SKM-1 treated with dmso at 0.1 percent for 144 hours (cell line): Measurements from ENCODE around the gene CRISP2.
A peak's percentile ranks its signal among the peaks of the same experiment; 100 is the strongest.
"Not testable (repeated sequence)": the region's sequence is repeated elsewhere in the genome, so short reads cannot be mapped to it uniquely, and the experiment has no call there.

ENCODE experiments used
- DNase-seq: peaks from one replicate; lab custom pipeline; 2025; ENCODE audit not compliant: unreplicated experiment; lab: John Stamatoyannopoulos, UW

CRISP2 gene

GRCh38 chr6:49713346-49713745, at the start of gene CRISP2:
Gene CRISP2, minus strand, starts transcription at chr6:49713543. Its CDS starts 4,347 bp downstream, at chr6:49709196.
- DNase-seq = no peak

GRCh38 chr6:49744259-49744658, 30.9 kb upstream of the CRISP2 start, which contains the start of gene CRISP3:
Gene CRISP3, minus strand, starts transcription at chr6:49744388. Its CDS starts 21 bp downstream, at chr6:49744367.
- peak; percentile 8 for DNase-seq

- DNase-seq = no peak
Observed at GRCh38 chr6:49743429-49743828, 30.1 kb upstream of the CRISP2 start.

- no peak for DNase-seq
Observed at GRCh38 chr6:49739423-49739822, 26.1 kb upstream of the CRISP2 start.

- DNase-seq = no peak
Observed at GRCh38 chr6:49736017-49736508, 22.7 kb upstream of the CRISP2 start.

GRCh38 chr6:49733680-49734079, 20.3 kb upstream of the CRISP2 start:
- DNase-seq = no peak

- no peak for DNase-seq
Observed at GRCh38 chr6:49732781-49733180, 19.4 kb upstream of the CRISP2 start.

GRCh38 chr6:49730251-49730650, 16.9 kb upstream of the CRISP2 start:
- peak; percentile 35 for DNase-seq

- DNase-seq = not testable (repeated sequence)
Observed at GRCh38 chr6:49723917-49724316, 10.6 kb upstream of the CRISP2 start.

GRCh38 chr6:49721297-49721696, 8.0 kb upstream of the CRISP2 start:
- DNase-seq = no peak

- no peak for DNase-seq
Observed at GRCh38 chr6:49720372-49720771, 7.0 kb upstream of the CRISP2 start.

- DNase-seq = no peak
Observed at GRCh38 chr6:49698478-49698877, 14.9 kb downstream of the CRISP2 start.

- no peak for DNase-seq
Observed at GRCh38 chr6:49693512-49693911, 19.8 kb downstream of the CRISP2 start.

- DNase-seq = no peak
Observed at GRCh38 chr6:49692534-49692933, 20.8 kb downstream of the CRISP2 start.

GRCh38 chr6:49676671-49677281, 36.6 kb downstream of the CRISP2 start:
- DNase-seq = no peak

- no peak for DNase-seq
Observed at GRCh38 chr6:49675816-49676215, 37.5 kb downstream of the CRISP2 start.

GRCh38 chr6:49668083-49668511, 45.2 kb downstream of the CRISP2 start:
- no peak for DNase-seq

GRCh38 chr6:49666930-49667757, 46.2 kb downstream of the CRISP2 start:
- no peak for DNase-seq

GRCh38 chr6:49666480-49666879, 46.9 kb downstream of the CRISP2 start:
- DNase-seq = no peak

- DNase-seq = no peak
Observed at GRCh38 chr6:49664817-49665216, 48.5 kb downstream of the CRISP2 start.

- DNase-seq = not testable (repeated sequence)
Observed at GRCh38 chr6:49664054-49664453, 49.3 kb downstream of the CRISP2 start.

GRCh38 chr6:49662892-49663261, 50.5 kb downstream of the CRISP2 start:
- DNase-seq = no peak
